ENCODE measurements around the gene ZSCAN29. TPM values are rescaled to one million over a fixed set of nuclear protein-coding genes. Genes with fewer than 3 reads are reported as not detected.

The ZSCAN29 gene
- total and polyA plus RNA-seq, 9 donors: 8.5 to 24.1 (median 19.0) TPM

- no peak overlapping the region for H3K27ac ChIP-seq
Measured at GRCh38 chr15:43382310-43382709, 11.5 kb upstream of the ZSCAN29 start.

GRCh38 chr15:43378601-43379000 is 7.8 kb upstream of the ZSCAN29 start:
- no peak overlapping the region for H3K4me3 ChIP-seq
- no peak overlapping the region for H3K27ac ChIP-seq
- no peaks in the 10 kb centered on the region for H3K27me3 ChIP-seq
- no peaks in the 10 kb centered on the region for H3K9me3 ChIP-seq
- TF ChIP-seq EP300 (IDR thresholded peaks at IDR 0.05) (no peak), POLR2A (IDR thresholded peaks at IDR 0.05) (no peak), CTCF (IDR thresholded peaks at IDR 0.05) (no peak)
- no peaks in the 10 kb centered on the region for H3K4me1 ChIP-seq (ENCODE audit: insufficient read depth)
- DNase-seq: no peak
- no peaks in the 10 kb centered on the region for H3K36me3 ChIP-seq
- intact Hi-C loops (cut with DNase I): no loop called here

More at GRCh38 chr15:43382310-43382709, 11.5 kb upstream of the ZSCAN29 start:
- DNase-seq: no peak
- intact Hi-C loops (cut with DNase I): no loop called here
- no peaks in the 10 kb centered on the region for H3K27me3 ChIP-seq
- no peak for TF ChIP-seq EP300 (IDR thresholded peaks at IDR 0.05)
- no peak for TF ChIP-seq POLR2A (IDR thresholded peaks at IDR 0.05)
- H3K36me3 ChIP-seq: no peaks in the 10 kb centered on the region
- no peaks in the 10 kb centered on the region for H3K9me3 ChIP-seq
- 91 to 93% (median 92%) methylated on average over 4 of the region's 4 CpGs for WGBS, 3 donors
- H3K4me3 ChIP-seq: no peak overlapping the region
- no peaks in the 10 kb centered on the region for H3K4me1 ChIP-seq (ENCODE audit: insufficient read depth)

GRCh38 chr15:43376017-43376705 is 5.3 kb upstream of the ZSCAN29 start:
- Histone ChIP-seq H3K36me3 (no peaks in the 10 kb centered on the region), H3K4me1 (ENCODE audit: insufficient read depth) (no peaks in the 10 kb centered on the region), H3K27ac (no peak overlapping the region), H3K9me3 (no peaks in the 10 kb centered on the region), H3K4me3 (no peak overlapping the region), H3K27me3 (no peaks in the 10 kb centered on the region)
- 84 to 86% (median 84%) methylated on average over 13 of the region's 13 CpGs for WGBS, 3 donors
- TF ChIP-seq CTCF (IDR thresholded peaks at IDR 0.05): peak in 1 of 3 donors; percentile 21
- TF ChIP-seq EP300 (IDR thresholded peaks at IDR 0.05): no peak
- no peak for DNase-seq
- intact Hi-C loops (cut with DNase I): no loop called here

GRCh38 chr15:43370310-43370974 is 401 bp downstream of the ZSCAN29 start:
- intact Hi-C loops (cut with DNase I): no loop called here
- 0 to 1% (median 1%) methylated on average over 43 to 45 of the region's 45 CpGs for WGBS, 3 donors
- Histone ChIP-seq H3K36me3 (no peaks in the 10 kb centered on the region), H3K27ac (peak overlapping the region in 1 of 2 donors; percentile 77), H3K27me3 (no peaks in the 10 kb centered on the region), H3K4me3 (peak overlapping the region; percentile 94), H3K4me1 (ENCODE audit: insufficient read depth) (peaks cover 9% of the 10 kb centered on the region), H3K9me3 (no peaks in the 10 kb centered on the region)
- TF ChIP-seq POLR2A (IDR thresholded peaks at IDR 0.05) (no peak), EP300 (IDR thresholded peaks at IDR 0.05) (no peak), CTCF (IDR thresholded peaks at IDR 0.05) (no peak)
- peak in 4 of 5 donors; percentile 11 to 48 (median 33) for DNase-seq
